GM18511 (cell line): Measurements from ENCODE around the gene CRK.
"Not testable (repeated sequence)": the region's sequence is repeated elsewhere in the genome, so short reads cannot be mapped to it uniquely, and the experiment has no call there.

ENCODE experiments used
- ATAC-seq: cut with Tn5 transposase; IDR thresholded peaks from one replicate; pipeline ENCODE4 v1.9.1; 2021; ENCODE audit warnings: mild to moderate bottlenecking, moderate library complexity; ENCODE audit not compliant: unreplicated experiment

The CRK gene

DNA sequence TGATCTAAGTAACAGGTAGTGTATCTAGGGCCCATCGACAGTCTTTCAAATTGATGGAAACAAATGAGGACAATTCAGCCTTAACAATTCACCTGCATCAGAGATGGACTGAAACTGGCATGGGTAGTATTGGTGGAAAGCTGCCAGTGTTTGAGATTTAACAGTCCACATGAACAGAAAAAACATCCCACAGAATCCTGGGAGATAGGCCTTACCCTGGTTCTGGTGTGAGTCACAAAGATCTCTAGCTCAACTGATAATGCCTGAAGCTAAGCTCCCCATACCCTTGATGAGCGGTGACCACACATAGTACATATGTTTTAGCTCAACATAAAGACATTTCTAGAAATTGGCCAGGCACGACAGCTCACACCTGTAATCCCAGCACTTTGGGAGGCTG, 21.9 kb downstream of the CRK start:
- ATAC-seq = no peak

DNA sequence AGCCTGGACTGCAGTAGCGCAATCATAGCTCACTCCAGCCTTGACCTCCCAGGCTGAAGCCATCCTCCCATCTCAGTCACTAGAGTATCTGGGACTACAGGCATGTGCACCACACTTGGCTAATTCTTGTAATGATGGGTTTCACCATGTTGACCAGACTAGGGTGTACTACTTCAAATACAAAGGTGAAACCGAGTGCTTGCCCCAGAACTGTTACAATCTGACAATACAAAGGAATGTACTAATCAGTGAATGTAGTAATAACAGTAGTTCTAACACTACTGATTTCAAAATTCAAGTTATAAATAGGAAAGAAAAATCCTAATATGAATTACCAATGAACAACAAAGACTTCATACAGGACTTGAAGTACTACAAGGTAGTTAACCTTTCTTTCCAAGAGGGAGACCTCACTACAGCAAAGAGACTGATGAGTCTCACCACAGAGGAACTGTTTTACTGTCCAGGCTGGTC, 24.4 kb downstream of the CRK start:
- no peak for ATAC-seq

DNA sequence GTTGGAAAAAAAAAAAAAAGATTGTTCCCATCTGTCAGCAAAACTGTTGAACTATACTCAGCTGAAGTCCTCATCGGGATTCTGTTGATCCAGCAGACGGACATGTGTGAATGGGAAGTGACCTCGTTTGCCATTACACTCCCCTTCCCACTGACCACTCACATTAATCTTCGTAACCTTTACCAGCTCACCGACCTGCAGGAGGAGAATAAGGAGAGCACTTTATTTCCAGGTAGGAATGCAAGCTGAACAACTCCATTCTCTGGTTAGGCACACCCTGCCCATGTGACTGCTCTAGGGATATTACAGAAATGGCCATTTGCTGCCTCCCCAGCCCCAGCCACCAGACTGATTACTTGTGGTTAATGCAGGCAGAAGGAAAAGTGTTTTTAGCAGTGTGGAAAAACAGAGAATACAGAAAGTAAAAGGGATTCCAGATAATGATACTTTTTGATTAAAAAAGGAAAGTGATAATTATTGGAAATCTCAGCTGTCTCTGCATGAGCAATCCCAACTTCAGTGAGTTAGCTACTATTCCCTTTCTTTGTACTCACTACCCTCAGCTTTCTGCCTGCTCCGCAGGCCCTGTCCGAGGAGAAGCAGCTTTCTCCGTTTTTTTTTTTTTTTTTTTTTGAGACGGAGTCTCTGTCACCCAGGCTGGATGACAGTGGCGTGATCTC, 32.4 kb downstream of the CRK start:
- no peak for ATAC-seq

DNA sequence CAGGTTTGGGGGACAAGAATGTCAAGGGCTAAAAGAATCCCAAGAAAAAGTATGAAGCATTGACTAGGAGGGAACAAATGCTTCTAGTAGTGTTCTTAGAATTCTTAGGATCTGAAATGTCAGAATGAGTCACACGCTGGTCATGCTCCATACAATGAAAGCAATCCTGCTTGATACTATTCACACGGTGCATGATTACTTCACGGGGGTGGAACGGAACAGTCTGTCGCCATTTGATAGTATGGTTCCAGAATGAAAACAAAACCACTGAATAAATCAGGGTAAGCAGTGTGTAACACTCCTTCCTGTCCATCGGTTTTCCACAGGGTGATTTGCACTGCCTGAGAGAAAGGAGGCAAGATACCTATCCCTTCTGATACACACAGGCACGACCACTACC, 33.1 kb downstream of the CRK start:
- no peak for ATAC-seq

DNA sequence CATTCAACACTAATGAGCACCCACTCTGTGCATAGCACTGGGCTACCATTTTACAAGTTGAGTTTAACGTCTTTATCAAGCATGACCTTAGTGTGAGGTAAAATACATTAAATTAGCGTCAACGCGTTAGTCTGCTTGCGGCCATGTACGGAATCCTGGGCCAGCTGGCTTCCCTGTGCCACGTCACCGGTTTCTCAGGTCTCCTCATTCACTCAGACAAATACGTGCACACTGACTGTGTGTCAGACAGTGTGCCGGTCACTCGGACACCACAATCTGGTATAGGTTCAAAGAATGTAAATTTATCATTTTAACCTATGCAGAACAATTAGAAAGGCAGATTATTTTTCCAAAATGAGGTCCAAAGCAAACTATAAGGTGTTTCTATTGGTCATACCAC, 34.6 kb downstream of the CRK start:
- no peak for ATAC-seq

DNA sequence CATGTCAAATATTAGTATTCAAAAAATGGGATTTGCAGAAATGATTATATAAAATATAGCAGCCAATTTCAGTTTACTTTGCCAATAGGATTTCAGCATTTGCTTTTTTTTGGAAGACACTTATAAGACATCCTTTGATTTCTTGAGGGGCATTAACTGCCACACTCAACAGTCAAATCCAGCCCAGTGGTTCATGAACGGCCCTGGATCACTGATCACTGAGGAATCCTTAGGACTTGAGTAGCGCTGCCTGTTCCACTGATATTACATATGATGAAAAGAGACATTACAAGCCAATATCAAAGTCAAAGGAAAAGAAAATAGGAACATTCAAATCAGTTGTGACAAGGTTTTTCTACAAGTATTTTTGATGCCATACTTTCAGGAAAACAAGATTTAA, 35.1 kb downstream of the CRK start:
- ATAC-seq = no peak

DNA sequence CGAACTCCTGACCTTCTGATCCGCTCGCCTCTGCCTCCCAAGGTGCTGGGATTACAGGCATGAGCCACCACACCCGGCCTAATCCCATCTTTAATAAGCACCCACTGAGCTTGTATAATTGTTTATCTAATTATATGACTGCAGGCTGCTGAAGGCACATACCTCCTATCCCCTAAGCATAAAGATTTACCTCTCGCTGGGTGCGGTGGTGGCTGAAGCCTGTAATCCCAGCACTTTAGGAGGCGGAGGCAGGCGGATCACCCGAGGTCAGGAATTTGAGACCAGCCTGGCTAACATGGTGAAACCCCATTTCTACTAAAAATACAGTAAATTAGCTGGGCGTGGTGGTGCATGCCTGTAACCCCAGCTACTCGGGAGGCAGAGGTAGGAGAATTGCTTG, 35.9 kb downstream of the CRK start:
- ATAC-seq = no peak

DNA sequence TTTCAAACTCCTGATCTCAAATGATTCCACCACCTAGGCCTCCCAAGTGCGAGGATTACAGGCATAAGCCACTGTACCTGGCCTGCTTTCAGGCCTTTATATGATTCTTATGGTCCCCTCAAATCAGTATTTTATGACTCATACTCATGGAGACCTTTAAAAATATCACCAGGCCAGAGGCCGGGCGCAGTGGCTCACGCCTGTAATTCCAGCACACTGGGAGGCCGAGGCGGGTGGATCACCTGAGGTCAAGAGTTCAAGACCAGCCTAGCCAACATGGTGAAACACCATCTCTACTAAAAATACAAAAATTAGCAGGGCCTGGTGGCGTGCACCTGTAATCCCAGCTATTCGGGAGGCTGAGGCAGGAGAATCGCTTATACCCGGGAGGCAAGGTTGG, 37.6 kb downstream of the CRK start:
- ATAC-seq = not testable (repeated sequence)

DNA sequence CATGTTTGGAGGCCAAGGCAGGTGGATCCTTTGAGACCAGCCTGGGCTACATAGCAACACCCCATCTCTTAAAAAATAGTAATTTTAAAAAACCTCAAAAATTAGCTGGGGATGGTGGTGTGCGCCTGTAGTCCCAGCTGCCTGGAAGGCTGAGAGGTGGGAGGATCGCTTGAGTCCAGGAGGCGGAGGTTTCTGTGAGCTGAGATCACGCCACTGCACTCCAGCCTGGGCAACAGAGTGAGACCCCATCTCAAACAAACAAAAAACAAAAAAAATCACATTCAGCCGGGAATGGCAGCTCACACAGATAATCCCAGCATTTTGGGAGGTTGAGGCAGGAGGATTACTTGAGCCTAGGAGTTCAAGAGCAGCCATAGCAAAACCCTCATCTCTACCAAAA, 39.6 kb downstream of the CRK start:
- ATAC-seq = no peak

DNA sequence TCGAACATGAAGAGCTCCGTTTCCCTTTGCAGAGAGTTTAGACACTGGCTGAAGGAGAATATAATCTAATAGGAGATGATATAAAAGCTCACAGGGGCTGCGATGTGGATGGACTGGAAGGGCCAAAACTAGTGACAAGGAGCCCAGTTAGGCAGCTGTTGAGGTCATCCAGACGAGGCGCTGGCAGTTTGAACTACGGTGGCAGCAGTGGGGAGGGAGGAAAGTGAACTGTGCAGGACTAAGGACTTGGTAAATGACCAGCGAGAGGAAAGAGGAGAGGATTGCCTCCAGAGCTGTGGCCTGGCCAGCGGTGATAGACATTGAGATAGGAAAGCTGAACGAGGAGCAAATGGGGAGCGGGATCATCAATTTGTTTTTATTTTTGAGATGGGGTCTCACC, 41.4 kb downstream of the CRK start:
- ATAC-seq = no peak

DNA sequence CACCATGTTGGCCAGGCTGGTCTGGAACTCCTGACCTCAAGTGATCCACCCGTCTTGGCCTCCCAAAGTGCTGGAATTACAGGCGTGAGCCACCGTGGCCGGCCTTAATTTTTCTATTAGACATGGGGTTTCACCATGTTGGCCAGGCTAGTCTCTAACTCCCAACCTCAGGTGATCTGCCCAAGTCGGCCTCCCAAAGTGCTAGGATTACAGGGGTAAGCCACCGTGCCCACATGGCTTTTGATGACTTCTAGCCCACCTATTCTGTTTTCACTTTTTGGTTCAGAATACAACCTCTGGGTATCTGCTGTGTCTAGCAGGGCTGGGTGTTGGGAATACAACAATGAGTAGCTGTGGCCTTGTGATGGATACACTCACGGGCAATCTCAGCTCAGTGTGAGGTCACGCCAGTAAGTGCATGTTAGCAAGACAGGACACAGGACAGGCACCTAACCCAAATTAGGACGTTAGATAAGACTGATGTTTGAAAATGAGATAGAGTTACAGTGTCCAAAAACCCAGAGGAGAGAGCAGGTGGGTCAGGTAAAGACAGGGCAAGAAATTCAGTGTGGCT, 41.9 kb downstream of the CRK start:
- no peak for ATAC-seq

DNA sequence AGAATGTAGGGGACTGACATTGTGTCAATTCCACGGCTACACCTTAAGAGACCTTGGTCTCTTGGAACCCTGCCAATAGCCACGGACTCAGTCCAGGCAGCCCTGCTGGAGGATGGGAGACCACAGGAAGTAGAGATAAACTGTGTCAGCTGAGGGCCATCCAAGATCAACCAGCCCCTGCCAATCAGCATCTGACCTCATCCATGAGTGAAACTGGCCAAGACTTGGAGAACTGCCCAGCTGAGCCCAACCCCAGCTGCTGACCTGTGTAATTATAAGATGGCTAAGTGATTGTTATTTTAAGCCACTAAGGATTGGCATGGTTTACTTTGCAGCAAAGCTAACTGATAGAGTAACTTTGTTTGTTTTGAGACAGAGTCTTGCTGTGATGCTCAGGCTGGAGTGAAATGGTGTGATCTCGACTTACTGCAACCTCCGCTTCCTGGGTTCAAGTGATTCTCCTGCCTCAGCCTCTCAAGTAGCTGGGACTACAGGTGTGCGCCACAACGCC, 42.7 kb downstream of the CRK start:
- no peak for ATAC-seq

DNA sequence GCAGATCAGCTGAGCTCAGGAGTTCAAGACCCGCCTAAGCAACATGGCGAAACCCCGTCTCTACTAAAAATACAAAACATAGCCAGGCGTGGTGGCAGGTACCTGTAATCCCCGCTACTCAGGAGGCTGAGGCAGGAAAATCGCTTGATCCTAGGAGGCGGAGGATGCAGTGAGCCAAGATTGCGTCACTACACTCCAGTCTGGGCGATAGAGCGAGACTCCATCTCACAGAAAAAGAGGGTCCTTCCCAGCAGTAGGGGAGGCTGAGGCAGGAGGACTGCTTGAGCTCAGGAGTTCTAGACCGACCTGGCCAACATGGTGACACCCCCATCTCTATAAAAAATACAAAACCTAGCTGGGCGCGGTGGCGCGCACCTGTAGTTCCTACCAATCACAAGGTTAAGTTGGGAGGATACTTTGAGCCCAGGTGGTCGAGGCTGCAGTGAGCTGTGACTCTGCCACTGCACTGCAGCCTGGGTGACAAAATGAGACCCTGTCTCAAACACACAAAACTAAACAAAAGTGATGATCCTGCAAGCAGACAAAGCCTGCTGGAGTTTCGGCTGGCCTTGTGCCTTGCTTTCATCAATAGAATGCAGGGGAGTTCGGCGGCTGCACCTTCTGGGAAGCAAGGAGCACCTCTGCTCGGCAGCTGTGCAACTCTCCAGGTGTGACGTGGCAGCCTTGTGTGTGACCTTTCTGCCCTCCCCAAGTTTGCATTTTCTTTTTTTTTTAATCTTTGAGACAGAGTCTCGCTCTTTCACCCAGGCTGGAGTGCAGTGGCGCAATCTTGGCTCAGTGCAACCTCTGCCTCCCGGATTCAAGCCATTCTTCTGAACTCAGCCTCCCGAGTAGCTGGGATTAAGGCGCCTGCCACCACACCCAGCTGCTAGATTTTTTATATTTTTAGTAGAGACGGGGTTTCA, 43.6 kb downstream of the CRK start:
- ATAC-seq = no peak

DNA sequence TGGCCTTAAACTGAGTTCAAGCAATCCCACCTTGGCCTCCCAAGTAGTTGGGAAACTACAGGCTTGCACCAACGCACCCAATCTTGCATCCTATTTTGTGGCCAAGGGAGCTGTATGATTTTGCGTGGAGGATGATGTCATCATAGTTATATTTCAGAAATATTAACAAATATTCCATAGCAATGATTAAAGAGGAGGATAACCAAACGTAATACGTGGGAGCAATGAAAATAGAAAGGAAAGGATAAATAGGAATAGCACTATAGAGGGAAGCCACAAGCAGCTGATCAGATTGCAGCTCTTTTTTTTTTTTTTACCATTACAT, 53.8 kb downstream of the CRK start:
- no peak for ATAC-seq

DNA sequence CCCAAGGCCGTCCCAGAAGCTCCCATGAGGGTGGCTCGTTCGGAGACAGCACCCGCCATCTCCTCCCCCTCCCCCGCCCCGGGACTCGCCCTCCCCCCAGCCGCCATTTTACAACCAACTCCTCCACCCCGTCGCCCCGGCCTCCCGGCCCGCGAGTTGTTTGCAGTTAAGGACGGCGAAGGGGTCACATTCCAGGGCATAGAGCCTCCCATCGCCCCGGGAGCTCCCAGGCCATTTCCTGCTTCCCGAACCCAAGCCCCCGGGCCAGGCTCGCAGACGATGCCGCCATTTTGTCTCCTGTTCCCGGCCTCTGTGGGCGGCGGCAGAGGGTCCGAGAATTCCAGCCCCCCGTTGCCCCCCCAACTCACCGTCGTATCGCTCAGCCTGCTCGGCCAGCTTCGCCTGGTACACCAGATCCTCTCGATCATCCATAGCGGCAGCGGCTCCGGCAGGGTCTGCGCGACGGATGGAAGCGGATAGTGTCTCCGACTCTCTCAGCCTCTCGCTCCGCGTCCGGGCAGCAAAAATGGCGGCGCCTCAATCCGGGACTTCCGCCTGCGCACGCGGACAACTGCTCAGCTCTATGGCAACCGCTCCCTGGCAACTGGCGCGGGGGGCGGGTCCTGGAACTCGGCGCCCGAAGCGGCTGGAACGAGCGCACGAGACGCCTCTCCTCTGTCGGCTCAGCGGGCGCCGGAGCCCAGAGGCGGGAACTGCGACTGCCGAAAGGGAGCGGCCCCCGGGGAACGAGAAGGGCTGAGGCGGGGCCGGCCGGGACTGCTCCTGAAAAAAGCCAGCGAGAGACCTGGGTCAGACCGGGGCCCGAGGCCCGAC, 56.1 kb downstream of the CRK start, which contains the start of gene YWHAE:
YWHAE (minus strand) TSS at position 544 of the 834 bp plus-strand sequence; CDS start at position 432, 112 bp downstream.
- peak; percentile 95 for ATAC-seq

DNA sequence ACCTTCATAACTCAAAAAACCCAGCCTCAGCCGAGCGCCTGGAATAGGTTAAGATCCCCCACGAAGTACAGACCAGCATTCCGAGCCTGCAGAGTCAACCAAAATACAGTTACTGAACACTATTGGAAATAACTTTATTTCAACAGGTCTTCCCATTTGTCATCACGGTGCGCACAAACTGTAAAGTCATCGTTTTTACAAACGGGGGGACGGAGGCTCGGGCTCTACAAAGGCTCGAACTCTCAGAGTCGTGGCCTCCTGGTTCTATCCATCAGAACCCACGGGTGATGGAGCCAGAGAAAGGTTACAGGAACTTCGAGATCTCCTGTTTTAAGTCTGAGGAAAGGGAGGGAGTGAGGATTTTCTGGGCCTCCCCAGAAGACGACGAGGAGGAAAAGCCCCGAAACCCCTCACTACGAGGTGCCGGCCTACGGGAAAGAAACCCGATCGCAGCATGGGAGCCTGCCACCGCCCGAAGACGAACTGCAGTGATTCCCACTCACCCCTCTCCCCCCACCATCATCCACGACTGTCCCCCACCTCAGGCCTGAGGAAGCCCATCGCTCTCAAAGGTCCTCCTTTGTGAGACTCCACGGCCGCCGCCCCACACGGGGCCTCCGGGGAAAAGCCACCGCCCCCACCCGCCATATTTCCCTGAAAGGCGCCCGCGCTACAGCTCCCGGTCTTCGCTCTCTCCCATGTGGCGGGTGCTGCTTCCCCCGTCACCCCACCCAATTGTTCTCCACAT, 56.9 kb downstream of the CRK start:
- ATAC-seq = peak; percentile 19

DNA sequence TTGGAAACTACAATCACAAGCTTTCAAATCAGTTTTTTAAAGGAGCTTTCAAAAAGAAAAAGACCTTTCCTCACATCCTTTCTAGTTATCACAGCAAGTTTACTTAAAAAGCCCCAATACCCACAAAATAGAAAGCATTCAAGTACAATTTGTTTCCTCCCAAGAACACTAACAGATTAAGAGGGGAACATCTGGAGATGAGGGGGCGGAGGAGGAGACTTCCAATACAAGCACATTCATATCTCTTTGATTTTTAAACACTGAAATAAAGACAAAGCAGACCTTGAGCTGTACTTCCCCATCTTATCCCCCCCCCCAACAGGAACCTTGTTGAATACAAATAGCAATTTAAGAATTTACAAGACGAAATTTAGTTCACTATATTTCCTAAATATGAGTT, 58.0 kb downstream of the CRK start:
- ATAC-seq = no peak

DNA sequence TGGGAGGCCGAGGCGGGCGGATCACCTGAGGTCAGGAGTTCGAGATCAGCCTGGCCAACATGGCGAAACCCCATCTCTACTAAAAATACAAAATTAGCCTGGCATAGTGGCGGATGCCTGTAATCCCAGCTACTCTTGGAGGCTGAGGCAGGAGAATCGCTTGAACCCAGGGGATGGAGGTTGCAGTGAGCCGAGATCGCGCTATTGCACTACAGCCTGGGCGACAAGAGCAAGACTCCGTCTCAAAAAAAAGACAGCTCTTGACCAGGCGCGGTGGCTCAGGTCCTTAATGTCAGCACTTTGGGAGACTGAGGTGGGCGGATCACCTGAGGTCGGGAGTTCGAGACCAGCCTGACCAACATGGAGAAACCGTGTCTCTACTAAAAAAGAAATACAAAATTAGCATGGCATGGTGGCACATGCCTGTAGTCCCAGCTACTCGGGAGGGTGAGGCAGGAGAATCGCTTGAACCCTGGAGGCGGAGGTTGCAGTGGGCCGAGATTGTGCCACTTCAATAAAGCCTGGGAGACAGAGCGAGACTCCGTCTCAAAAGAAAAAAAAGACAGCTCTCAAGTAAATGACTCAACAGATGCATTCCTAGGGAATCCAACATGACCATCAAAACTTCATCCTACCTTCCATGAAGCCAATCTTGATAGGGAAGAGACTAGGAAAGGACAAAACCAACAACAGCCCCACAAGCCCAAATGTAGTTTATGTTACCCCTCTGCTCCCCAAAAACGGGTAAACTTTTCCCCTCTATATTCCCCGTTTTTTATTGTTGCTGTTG, 60.0 kb downstream of the CRK start:
- ATAC-seq = not testable (repeated sequence)

DNA sequence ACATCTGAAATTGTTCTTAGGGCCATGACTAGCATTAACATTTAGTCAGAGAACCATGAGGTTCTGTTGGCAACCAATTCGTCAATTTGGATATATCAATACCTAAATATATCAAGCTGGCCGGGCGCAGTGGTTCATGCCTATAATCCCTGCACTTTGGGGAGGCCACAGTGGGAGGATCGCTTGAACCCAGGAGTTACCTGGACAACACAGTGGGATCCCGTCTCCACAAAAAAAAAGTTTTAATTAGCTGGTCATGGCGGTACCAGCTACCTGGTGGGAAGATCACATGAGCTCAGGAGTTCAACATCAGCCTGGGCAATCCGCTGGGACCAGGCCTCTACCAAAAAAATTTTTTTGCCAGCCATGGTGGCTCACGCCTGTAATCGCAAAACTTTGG, 64.5 kb downstream of the CRK start:
- ATAC-seq = no peak
